Calu3 (cell line): ENCODE measurements around the gene FHIT. TPM values are rescaled to one million over a fixed set of nuclear protein-coding genes. Genes with fewer than 3 reads are reported as not detected.

Experiments used
- BruUV-seq: library from RNA; stranded (reverse); fragments of 400-500 nt; replicated peaks from 2 replicates; lab custom pipeline; 2021; lab: Mats Ljungman, UMichigan
- CTCF ChIA-PET: fragments of 300-600 bp; sonication (Branson Sonifier 250); formaldehyde crosslinking; loops from one replicate; lab custom pipeline; 2022; ENCODE audit warnings: antibody characterized with exemption; lab: Charles Lee
- DNase-seq: peaks from one replicate; pipeline ENCODE4 v3.0.0; 2022
- H3K27ac Mint-ChIP-seq: one replicate; pipeline ENCODE4 v1.8.0; 2022; ENCODE audit warnings: mixed read lengths; ENCODE audit not compliant: unreplicated experiment
- H3K27me3 Mint-ChIP-seq: one replicate; pipeline ENCODE4 v1.8.0; 2022; ENCODE audit warnings: mixed read lengths; ENCODE audit not compliant: unreplicated experiment
- H3K36me3 Mint-ChIP-seq: one replicate; pipeline ENCODE4 v1.8.0; 2022; ENCODE audit warnings: mild to moderate bottlenecking, moderate library complexity, mixed read lengths; ENCODE audit not compliant: insufficient read depth, unreplicated experiment
- H3K4me1 Mint-ChIP-seq: one replicate; pipeline ENCODE4 v1.8.0; 2022; ENCODE audit warnings: mild to moderate bottlenecking, low read depth, mixed read lengths; ENCODE audit not compliant: unreplicated experiment
- H3K4me3 Mint-ChIP-seq: one replicate; pipeline ENCODE4 v1.8.0; 2022; ENCODE audit warnings: mild to moderate bottlenecking, low read depth, moderate library complexity, mixed read lengths; ENCODE audit not compliant: unreplicated experiment
- H3K9me3 Mint-ChIP-seq: one replicate; pipeline ENCODE4 v1.8.0; 2022; ENCODE audit warnings: low read depth, mixed read lengths; ENCODE audit not compliant: unreplicated experiment
- intact Hi-C: fragments of 100-400 bp; cut with micrococcal nuclease; formaldehyde crosslinking; loops from one replicate; pipeline ENCODE4 v1.10.0; 2022; ENCODE audit not compliant: unreplicated experiment
- total RNA-seq: library from RNA; stranded (reverse); gene quantifications from 2 replicates; pipeline ENCODE4 v1.2.3, GENCODE V29; 2022
- TF ChIP-seq, protein P1 (sequence below): fragments of 200-600 bp; IDR thresholded peaks from one replicate; pipeline ENCODE4 v1.8.0; 2022; ENCODE audit warnings: antibody characterized with exemption; ENCODE audit not compliant: unreplicated experiment

The FHIT gene
- total RNA-seq, 1 experiment from 2014 or later, result 6.2 TPM

- DNase-seq, result no peak
- Mint-ChIP-seq H3K36me3 (no peaks in the 10 kb centered on the region), H3K27me3 (no peaks in the 10 kb centered on the region), H3K4me1 (no peaks in the 10 kb centered on the region), H3K27ac (no peak overlapping the region), H3K9me3 (peaks cover 7% of the 10 kb centered on the region), H3K4me3 (no peak overlapping the region)
- CTCF ChIA-PET, result no interaction called here
- TF ChIP-seq, protein P1, sequence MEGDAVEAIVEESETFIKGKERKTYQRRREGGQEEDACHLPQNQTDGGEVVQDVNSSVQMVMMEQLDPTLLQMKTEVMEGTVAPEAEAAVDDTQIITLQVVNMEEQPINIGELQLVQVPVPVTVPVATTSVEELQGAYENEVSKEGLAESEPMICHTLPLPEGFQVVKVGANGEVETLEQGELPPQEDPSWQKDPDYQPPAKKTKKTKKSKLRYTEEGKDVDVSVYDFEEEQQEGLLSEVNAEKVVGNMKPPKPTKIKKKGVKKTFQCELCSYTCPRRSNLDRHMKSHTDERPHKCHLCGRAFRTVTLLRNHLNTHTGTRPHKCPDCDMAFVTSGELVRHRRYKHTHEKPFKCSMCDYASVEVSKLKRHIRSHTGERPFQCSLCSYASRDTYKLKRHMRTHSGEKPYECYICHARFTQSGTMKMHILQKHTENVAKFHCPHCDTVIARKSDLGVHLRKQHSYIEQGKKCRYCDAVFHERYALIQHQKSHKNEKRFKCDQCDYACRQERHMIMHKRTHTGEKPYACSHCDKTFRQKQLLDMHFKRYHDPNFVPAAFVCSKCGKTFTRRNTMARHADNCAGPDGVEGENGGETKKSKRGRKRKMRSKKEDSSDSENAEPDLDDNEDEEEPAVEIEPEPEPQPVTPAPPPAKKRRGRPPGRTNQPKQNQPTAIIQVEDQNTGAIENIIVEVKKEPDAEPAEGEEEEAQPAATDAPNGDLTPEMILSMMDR, result no peak
- BruUV-seq, result no TSS peak
- intact Hi-C loops, result no loop called here
Observed at GRCh38 chr3:60027335-60027734, 1223.9 kb downstream of the FHIT start.

DNA sequence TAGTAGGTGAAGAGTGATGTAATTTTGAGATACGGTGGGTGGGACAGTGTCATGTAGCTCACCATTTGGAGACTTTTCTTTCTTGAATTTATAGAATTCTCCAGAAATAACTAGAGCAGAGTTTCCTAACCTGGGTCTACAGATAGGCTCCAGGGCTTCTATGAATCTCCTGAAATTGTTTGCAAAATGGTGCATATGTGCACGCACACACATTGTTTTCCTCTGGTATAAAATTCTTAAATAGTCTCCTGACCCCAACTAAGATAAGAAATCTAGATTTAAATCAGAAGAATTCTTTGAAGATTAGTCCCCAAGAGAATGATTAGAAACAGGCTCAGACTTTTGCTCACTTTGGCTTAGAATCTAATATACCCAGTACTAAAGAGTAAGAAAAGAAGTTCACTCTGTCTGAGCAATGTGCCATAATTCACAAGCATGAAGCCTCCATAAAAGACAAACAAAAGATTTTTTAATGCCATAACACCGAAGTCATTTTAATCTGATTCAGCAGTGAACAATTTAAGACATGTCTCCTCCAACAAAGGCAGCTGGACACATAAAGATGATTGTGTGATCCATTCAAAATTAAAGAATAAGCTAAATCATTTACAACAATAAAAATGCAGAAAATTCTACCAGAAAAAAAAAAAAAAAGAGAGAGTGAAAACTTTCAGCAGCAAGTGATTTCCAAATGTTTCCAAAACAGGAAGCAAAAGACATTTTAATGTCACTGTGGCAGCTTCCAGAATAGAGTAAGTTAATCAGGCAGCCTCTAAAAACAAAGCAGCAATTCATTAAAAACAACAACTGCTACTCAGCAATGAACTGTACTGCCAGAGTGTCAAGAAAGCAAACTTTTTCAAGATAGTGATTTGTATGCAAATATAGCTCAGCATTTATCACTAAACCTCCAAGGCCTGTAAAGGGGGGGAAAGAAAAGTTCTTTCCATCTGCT, 1225.9 kb downstream of the FHIT start:
- no peak for DNase-seq
- TF ChIP-seq, protein P1, result no peak
- no peaks in the 10 kb centered on the region for H3K27me3 Mint-ChIP-seq
- intact Hi-C loops, result no loop called here
- H3K4me1 Mint-ChIP-seq, result no peaks in the 10 kb centered on the region
- BruUV-seq, result no TSS peak
- H3K27ac Mint-ChIP-seq, result no peak overlapping the region
- H3K36me3 Mint-ChIP-seq, result no peaks in the 10 kb centered on the region
- H3K9me3 Mint-ChIP-seq, result peaks cover 7% of the 10 kb centered on the region
- no peak overlapping the region for H3K4me3 Mint-ChIP-seq
- CTCF ChIA-PET, result no interaction called here

DNA sequence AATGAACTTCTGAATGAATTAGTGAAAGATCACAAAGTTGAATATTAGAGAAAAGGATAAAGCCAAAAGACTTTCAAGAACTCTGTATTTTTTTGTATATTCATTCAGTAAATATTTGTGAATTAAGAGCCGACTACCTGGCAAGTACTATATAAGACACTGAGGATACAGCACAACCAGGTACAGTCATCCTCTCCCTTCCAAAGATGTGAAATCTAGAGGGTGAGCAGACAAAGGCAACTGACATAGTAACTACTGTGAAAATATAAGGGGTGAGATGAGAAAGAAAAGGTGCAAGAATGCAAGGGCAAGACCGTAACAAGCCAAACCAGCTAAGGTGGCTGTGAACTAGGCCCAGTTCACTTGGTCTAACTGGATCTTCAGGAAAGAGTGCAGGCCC, 1226.9 kb downstream of the FHIT start:
- H3K27me3 Mint-ChIP-seq, result no peaks in the 10 kb centered on the region
- peaks cover 7% of the 10 kb centered on the region for H3K9me3 Mint-ChIP-seq
- H3K36me3 Mint-ChIP-seq, result no peaks in the 10 kb centered on the region
- no TSS peak for BruUV-seq
- no peak for DNase-seq
- H3K27ac Mint-ChIP-seq, result no peak overlapping the region
- H3K4me1 Mint-ChIP-seq, result no peaks in the 10 kb centered on the region
- CTCF ChIA-PET, result no interaction called here
- H3K4me3 Mint-ChIP-seq, result no peak overlapping the region
- TF ChIP-seq, protein P1, result no peak
- intact Hi-C loops, result no loop called here

DNA sequence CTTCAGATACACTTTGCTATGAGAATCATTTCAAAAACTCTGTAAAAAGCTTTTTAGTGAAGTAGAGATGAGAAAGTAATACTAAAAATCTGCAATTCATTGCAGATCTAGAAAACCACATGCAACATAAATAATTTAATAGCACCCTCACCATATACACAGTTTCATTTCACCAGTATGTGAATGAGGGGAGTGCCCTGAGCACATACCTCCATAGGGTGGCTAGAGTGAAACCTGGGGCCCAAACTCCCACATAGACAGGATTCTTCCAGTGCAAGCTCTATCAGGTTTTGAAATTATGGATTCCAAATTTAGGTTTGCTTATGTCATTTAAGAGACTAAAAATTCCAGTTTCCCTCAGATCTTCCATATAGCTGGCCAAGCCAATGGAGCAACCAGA, 1228.1 kb downstream of the FHIT start:
- Mint-ChIP-seq H3K4me1 (no peaks in the 10 kb centered on the region), H3K9me3 (peaks cover 7% of the 10 kb centered on the region), H3K36me3 (no peaks in the 10 kb centered on the region), H3K4me3 (no peak overlapping the region), H3K27me3 (no peaks in the 10 kb centered on the region), H3K27ac (no peak overlapping the region)
- TF ChIP-seq, protein P1, result no peak
- CTCF ChIA-PET, result no interaction called here
- BruUV-seq, result no TSS peak
- DNase-seq, result no peak
- intact Hi-C loops, result no loop called here
